ENCODE measurements around the gene PODXL2.
A peak's percentile ranks its signal among the peaks of the same experiment; 100 is the strongest.

Gene PODXL2

GRCh38 chr3:127656906-127657305 lies 27.9 kb downstream of the PODXL2 start:
- no peak for DNase-seq

- no peak for DNase-seq
Measured at GRCh38 chr3:127658234-127658633, 29.2 kb downstream of the PODXL2 start.

GRCh38 chr3:127660621-127661251 lies 31.8 kb downstream of the PODXL2 start:
- DNase-seq, result no peak

- DNase-seq, result no peak
Measured at GRCh38 chr3:127661600-127661999, 32.6 kb downstream of the PODXL2 start.

- DNase-seq, result no peak
Measured at GRCh38 chr3:127662001-127662469, 33.0 kb downstream of the PODXL2 start.

GRCh38 chr3:127663151-127663550 lies 34.2 kb downstream of the PODXL2 start:
- DNase-seq, result no peak

GRCh38 chr3:127665165-127665564 lies 36.2 kb downstream of the PODXL2 start:
- no peak for DNase-seq

GRCh38 chr3:127665586-127665985 lies 36.6 kb downstream of the PODXL2 start:
- no peak for DNase-seq

- DNase-seq, result no peak
Measured at GRCh38 chr3:127666676-127667075, 37.7 kb downstream of the PODXL2 start.

- no peak for DNase-seq
Measured at GRCh38 chr3:127667119-127667681, 38.2 kb downstream of the PODXL2 start.

GRCh38 chr3:127668906-127669305 lies 39.9 kb downstream of the PODXL2 start:
- no peak for DNase-seq

GRCh38 chr3:127669541-127670228 lies 40.7 kb downstream of the PODXL2 start:
- no peak for DNase-seq

GRCh38 chr3:127670229-127670559 lies 41.2 kb downstream of the PODXL2 start:
- DNase-seq, result no peak

- DNase-seq, result no peak
Measured at GRCh38 chr3:127670761-127671522, 42.0 kb downstream of the PODXL2 start.

GRCh38 chr3:127671523-127672428 lies 42.8 kb downstream of the PODXL2 start:
- DNase-seq, result peak; percentile 29

GRCh38 chr3:127672429-127673190 lies 43.6 kb downstream of the PODXL2 start, which contains the start of gene ABTB1:
Gene ABTB1, plus strand, starts transcription at chr3:127672952. Its CDS starts 74 bp downstream, at chr3:127673026.
- DNase-seq, result peak; percentile 85

GRCh38 chr3:127673191-127674100 lies 44.5 kb downstream of the PODXL2 start:
- DNase-seq, result peak; percentile 48

GRCh38 chr3:127674101-127674721 lies 45.2 kb downstream of the PODXL2 start:
- no peak for DNase-seq

- DNase-seq, result no peak
Measured at GRCh38 chr3:127674790-127675189, 45.8 kb downstream of the PODXL2 start.
